K562 (cell line): ENCODE measurements around the gene TMPO. TPM values are rescaled to one million over a fixed set of nuclear protein-coding genes. Genes with fewer than 3 reads are reported as not detected.
"Not testable (repeated sequence)": the region's sequence is repeated elsewhere in the genome, so short reads cannot be mapped to it uniquely, and the experiment has no call there.

Source experiments
- ATAC-seq: fragments of 200-7000 bp; cut with Tn5 transposase; 3 replicates; pipeline ENCODE4 v1.9.1; 2020; ENCODE audit warnings: moderate library complexity
- BruUV-seq: library from RNA; stranded (reverse); fragments of 400-500 nt; replicated peaks from 2 replicates; lab custom pipeline; 2021; lab: Mats Ljungman, UMichigan
- CTCF ChIA-PET: fragments of 300-600 bp; formaldehyde crosslinking; extraction: SDS; loops from one replicate; lab custom pipeline; 2021; ENCODE audit warnings: low intra/inter-chr PET ratio; lab: Yijun Ruan, JAX
- POLR2A ChIA-PET: fragments of 300-600, 350-650 bp; sonication (Branson Sonifier 250); formaldehyde crosslinking; extraction: SDS; loops from one replicate; lab custom pipeline; 2021; ENCODE audit warnings: antibody characterized with exemption, inconsistent platforms; lab: Yijun Ruan, JAX
- DNase-seq, 4 experiments: peaks; one replicate each; pipeline versions ENCODE4 v3.0.0 to v3.0.0-alpha.2; 2011 to 2018; ENCODE audit warnings: low spot score in 3 of 4, mixed read lengths in 3 of 4; ENCODE audit errors: extremely low read depth in 1 of 4
- FAIRE-seq: peaks from 2 replicates; lab custom pipeline; 2011; peaks lifted over from hg19 to GRCh38; lab: Jason Lieb, UNC
- H2AFZ ChIP-seq: 2 replicates; pipeline ENCODE4 v1.6.0; 2011; ENCODE audit warnings: low read depth, low read length, control low read depth, inconsistent platforms
- H3K27ac ChIP-seq: fragments of 200-600 bp; 3 replicates; pipeline ENCODE4 v1.8.0; 2011; ENCODE audit warnings: low read depth, mild to moderate bottlenecking, control low read depth, inconsistent platforms, low read length, moderate library complexity, mixed read lengths; ENCODE audit errors: extremely low read depth
- H3K27me3 ChIP-seq, 2 experiments: fragments of 300-600 bp in 1 of 2; 2 replicates in 1 of 2; 3 replicates in 1 of 2; pipeline versions ENCODE4 v1.6.0 to v1.8.0; 2011; ENCODE audit warnings: inconsistent platforms in 2 of 2, low read length in 2 of 2, mild to moderate bottlenecking in 1 of 2, mixed read lengths in 1 of 2, moderate library complexity in 1 of 2; ENCODE audit not compliant: control insufficient read depth in 2 of 2, insufficient read depth in 2 of 2
- H3K36me3 ChIP-seq: fragments of 300-600 bp; 3 replicates; pipeline ENCODE4 v1.8.0; 2011; ENCODE audit warnings: mild to moderate bottlenecking, low read length, inconsistent platforms; ENCODE audit not compliant: control insufficient read depth, insufficient read depth
- H3K4me1 ChIP-seq, 2 experiments: fragments of 200-600 bp in 1 of 2; replicated peaks in 1 of 2; 2 replicates in 1 of 2; 3 replicates in 1 of 2; pipeline versions ENCODE4 v1.5.1 to v1.8.0; 2011; ENCODE audit warnings: inconsistent platforms in 2 of 2, low read length in 2 of 2, mild to moderate bottlenecking in 1 of 2, mixed read lengths in 1 of 2, moderate library complexity in 1 of 2; ENCODE audit not compliant: control insufficient read depth in 2 of 2, insufficient read depth in 2 of 2
- H3K4me2 ChIP-seq: 2 replicates; pipeline ENCODE4 v1.6.1; 2011; ENCODE audit warnings: low read length, control low read depth, inconsistent platforms, mixed read lengths; ENCODE audit not compliant: insufficient read depth
- H3K4me3 ChIP-seq: fragments of 200-600 bp; sonication (generic), shearing (Covaris generic); 2 replicates; pipeline ENCODE4 v1.5.1; 2016; ENCODE audit warnings: control low read depth, inconsistent platforms
- H3K79me2 ChIP-seq: fragments of 200-600 bp; 3 replicates; pipeline ENCODE4 v1.8.0; 2011; ENCODE audit warnings: low read length, inconsistent platforms; ENCODE audit not compliant: control insufficient read depth, insufficient read depth
- H3K9ac ChIP-seq, 2 experiments: 2 replicates each; pipeline versions ENCODE4 v1.6.0 to v1.6.1; 2011; ENCODE audit warnings: low read depth in 2 of 2, low read length in 2 of 2, control low read depth in 1 of 2, inconsistent platforms in 1 of 2, mild to moderate bottlenecking in 1 of 2, mixed read lengths in 1 of 2; ENCODE audit not compliant: insufficient read depth in 1 of 2
- H3K9me1 ChIP-seq: one replicate; pipeline ENCODE4 v1.6.0; 2011; ENCODE audit warnings: inconsistent platforms, mild to moderate bottlenecking, low read length, moderate library complexity; ENCODE audit not compliant: control insufficient read depth, insufficient read depth
- H3K9me3 ChIP-seq: replicated peaks from 2 replicates; pipeline ENCODE4 v1.5.1; 2011; ENCODE audit warnings: low read depth, low read length, inconsistent platforms; ENCODE audit not compliant: control insufficient read depth, insufficient read depth
- H4K20me1 ChIP-seq: replicated peaks from 2 replicates; pipeline ENCODE4 v1.6.1; 2011; ENCODE audit warnings: low read length, inconsistent platforms, mixed read lengths; ENCODE audit not compliant: control insufficient read depth, insufficient read depth
- BRCA1 ChIP-seq, 2 experiments: fragments of 450-650 bp in 1 of 2; sonication (generic) in 1 of 2; formaldehyde crosslinking in 1 of 2; IDR thresholded peaks; 2 replicates each; pipeline versions ENCODE4 v1.5.0 to v1.6.1; 2017 to 2020; ENCODE audit warnings: mild to moderate bottlenecking in 1 of 2, missing genetic modification reagents in 1 of 2
- EGR1 ChIP-seq: fragments of 450-650 bp; conservative IDR thresholded peaks from 2 replicates; pipeline ENCODE4 v1.6.1; 2017; ENCODE audit warnings: mild to moderate bottlenecking
- FUS ChIP-seq: fragments of 200-400 bp; formaldehyde crosslinking; optimal IDR thresholded peaks from 2 replicates; pipeline ENCODE3; 2017; ENCODE audit warnings: low read depth, low read length
- MTA3 ChIP-seq: fragments of 450-650 bp; formaldehyde crosslinking; IDR thresholded peaks from 2 replicates; pipeline ENCODE4 v1.6.1; 2017; ENCODE audit warnings: mild to moderate bottlenecking, borderline replicate concordance
- NFIC ChIP-seq: fragments of 450-650 bp; IDR thresholded peaks from 2 replicates; pipeline ENCODE4 v1.6.1; 2017; ENCODE audit warnings: mild to moderate bottlenecking, inconsistent platforms
- NR2C2 ChIP-seq, 2 experiments: fragments of 200-800 bp in 1 of 2; sonication (Bioruptor generic) in 1 of 2; sonication (generic) in 1 of 2; formaldehyde crosslinking in 1 of 2; IDR thresholded peaks; 2 replicates each; pipeline versions ENCODE4 v1.6.1 to v1.8.0; 2016 to 2022; ENCODE audit warnings: mild to moderate bottlenecking in 1 of 2, missing compliant biosample characterization in 1 of 2, missing genetic modification characterization in 1 of 2, missing genetic modification reagents in 1 of 2
- SAFB2 ChIP-seq: fragments of 200-400 bp; formaldehyde crosslinking; IDR thresholded peaks from 2 replicates; pipeline ENCODE4 v1.6.1; 2018; ENCODE audit warnings: borderline replicate concordance, low read length, low read depth, moderate library complexity; ENCODE audit not compliant: severe bottlenecking
- TBP ChIP-seq: optimal IDR thresholded peaks from 2 replicates; pipeline ENCODE3; 2011; ENCODE audit warnings: low read depth, low read length, improper control_type of control experiment
- WGBS: fragments of 100-300 bp; shearing (Covaris generic); methylation state at CpG from one replicate; pipeline ENCODE4 v1.1.6; 2016; ENCODE audit warnings: low coverage, mixed read lengths; ENCODE audit not compliant: insufficient coverage; ENCODE audit errors: missing lambda C conversion rate; 5-methylcytosine and 5-hydroxymethylcytosine counted together
- in situ Hi-C: fragments of 300-500 bp; cut with MboI; formaldehyde crosslinking; loops from 4 replicates; pipeline ENCODE4 v1.15.0; 2018; ENCODE audit warnings: inconsistent platforms, mixed read lengths
- intact Hi-C: fragments of 100-400 bp; cut with micrococcal nuclease; formaldehyde crosslinking; loops from 2 replicates; pipeline ENCODE4 v1.14.2; 2022
- polyA plus RNA-seq, 8 experiments: library from polyadenylated mRNA; depleted of rRNA in 4 of 8; stranded (reverse) in 5 of 8; unstranded in 3 of 8; fragments of >200 nt; fragmentation: Nextera tagmentation in 2 of 8; fragmentation: Illumina TruSeq in 1 of 8; extraction: Ambion mirVana in 2 of 8; extraction: Trizol in 1 of 8; gene quantifications; 2 replicates each; pipeline versions ENCODE4 v1.2.1 to v1.2.3, GENCODE V29; 2011 to 2014; ENCODE audit warnings: inconsistent platforms in 1 of 8, missing spikeins in 1 of 8
- total RNA-seq, 7 experiments: library from RNA; depleted of rRNA in 6 of 7; stranded (reverse); fragments of >200 nt in 6 of 7; fragmentation: Illumina TruSeq in 2 of 7; extraction: Trizol in 2 of 7; gene quantifications; 2 replicates each; pipeline versions ENCODE4 v1.2.1 to v1.2.3, GENCODE V29; 2011 to 2021; ENCODE audit warnings: low replicate concordance in 1 of 7
- TF ChIP-seq, protein P1 (sequence below): sonication (generic); formaldehyde crosslinking; IDR thresholded peaks from 2 replicates; pipeline ENCODE4 v1.8.1; 2023; ENCODE audit warnings: mild to moderate bottlenecking, missing genetic modification reagents

The TMPO gene
- total and polyA plus RNA-seq, 9 of the 15 experiments (the other 6 are each of a cell fraction or from before 2014, with no cell fraction given) = 62.1 to 263 (median 182) TPM

DNA sequence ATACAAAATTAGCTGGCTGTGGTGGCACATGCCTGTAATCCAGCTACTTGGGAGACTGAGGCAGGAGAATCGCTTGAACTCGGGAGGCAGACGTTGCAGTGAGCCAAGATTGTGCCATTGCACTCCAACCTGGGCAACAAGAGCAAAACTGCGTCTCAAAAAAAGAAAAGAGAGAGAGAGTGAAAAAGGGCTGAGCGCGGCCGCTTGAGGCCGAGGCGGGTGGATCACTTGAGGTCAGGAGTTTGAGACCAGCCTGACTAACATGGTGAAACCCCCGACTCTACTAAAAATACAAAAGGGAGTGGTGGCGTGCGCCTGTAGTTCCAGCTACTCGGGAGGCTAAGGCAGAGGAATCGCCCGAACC, 14.1 kb upstream of the TMPO start:
- not testable (repeated sequence) for H3K4me1 ChIP-seq, ATAC-seq

DNA sequence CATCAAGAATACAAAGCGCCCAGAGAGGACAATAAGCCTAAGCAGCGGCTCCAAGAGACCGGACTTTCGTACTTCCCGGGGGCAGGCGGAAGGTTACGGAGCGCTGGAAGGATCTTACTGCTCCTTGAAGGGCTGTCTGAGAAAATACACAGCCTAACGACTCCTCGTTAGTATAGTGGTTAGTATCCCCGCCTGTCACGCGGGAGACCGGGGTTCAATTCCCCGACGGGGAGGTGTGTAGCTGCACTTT, 12.1 kb upstream of the TMPO start:
- H4K20me1 ChIP-seq = no peaks in the 10 kb centered on the region
- peak overlapping the region; percentile 90 to 93 for H3K9ac ChIP-seq
- ChIA-PET CTCF (no interaction called here), POLR2A (interaction anchor here (0.5 to 1.2 kb wide), 4 partner anchors 11 to 75 kb away, joined by 3 to 5 read pairs (median 3); no protein-coding TSS in a partner anchor)
- H3K27me3 ChIP-seq = no peaks in the 10 kb centered on the region
- in situ Hi-C loops (no loop called here), intact Hi-C loops (loop anchor here (1.0 to 10.0 kb wide), 3 partner anchors 12 to 1598 kb away; partner anchors contain the start of genes NEDD1 and TMPO)
- FAIRE-seq = no peak
- H3K27ac ChIP-seq = peak overlapping the region; percentile 99
- H3K4me3 ChIP-seq = peak overlapping the region; percentile 59
- peak; percentile 71 to 93 (median 78) for DNase-seq
- WGBS = 0% methylated on average over 16 of the region's 16 CpGs
- H3K9me1 ChIP-seq = no peaks in the 10 kb centered on the region
- peaks cover 0 to 3% of the 10 kb centered on the region in 2 experiments; a peak in 2 of 5 replicates for H3K4me1 ChIP-seq
- H3K36me3 ChIP-seq = no peaks in the 10 kb centered on the region
- no peaks in the 10 kb centered on the region for H3K79me2 ChIP-seq
- H2AFZ ChIP-seq = peak overlapping the region; percentile 99
- no peaks in the 10 kb centered on the region for H3K9me3 ChIP-seq
- peak; percentile 79 for ATAC-seq
- BruUV-seq = TSS peak; percentile 74
- H3K4me2 ChIP-seq = peak overlapping the region; percentile 95
- TF ChIP-seq NR2C2 (CRISPR knock-in tag; IDR thresholded peaks at IDR 0.05) (0 out of 2 replicates have a peak, but pooled peaks have one; percentile 10), NR2C2 (tag; IDR thresholded peaks at IDR 0.05) (no peak), EGR1 (peak; percentile 13; the same call in 1 of the 2 replicates), BRCA1 (IDR thresholded peaks at IDR 0.05) (no peak), BRCA1 (CRISPR knock-in tag; IDR thresholded peaks at IDR 0.05) (no peak), NFIC (no peak), SAFB2 (no peak), MTA3 (peak; percentile 21; the same call in 1 of the 2 replicates), FUS (no peak), TBP (peak; percentile 99)

More for the DNA sequence above, 14.1 kb upstream of the TMPO start:
- H3K36me3 ChIP-seq, in situ Hi-C loops, H3K9me1 ChIP-seq, H3K4me2 ChIP-seq, H3K4me3 ChIP-seq, H3K9ac ChIP-seq, H4K20me1 ChIP-seq, H3K79me2 ChIP-seq, BruUV-seq, CTCF ChIA-PET, DNase-seq, H3K9me3 ChIP-seq, H3K27me3 ChIP-seq, FAIRE-seq, H2AFZ ChIP-seq, H3K27ac ChIP-seq: not testable (repeated sequence)
- POLR2A ChIA-PET = interaction anchor here (1.6 to 2.0 kb wide), 2 partner anchors 13 to 14 kb away, joined by 5 to 8 read pairs; partner anchors contain the start of gene TMPO
- intact Hi-C loops = loop anchor here (10.0 kb wide), 1 partner anchor 1596 kb away; the partner anchor contains the start of gene NEDD1
- TF ChIP-seq, protein P1, sequence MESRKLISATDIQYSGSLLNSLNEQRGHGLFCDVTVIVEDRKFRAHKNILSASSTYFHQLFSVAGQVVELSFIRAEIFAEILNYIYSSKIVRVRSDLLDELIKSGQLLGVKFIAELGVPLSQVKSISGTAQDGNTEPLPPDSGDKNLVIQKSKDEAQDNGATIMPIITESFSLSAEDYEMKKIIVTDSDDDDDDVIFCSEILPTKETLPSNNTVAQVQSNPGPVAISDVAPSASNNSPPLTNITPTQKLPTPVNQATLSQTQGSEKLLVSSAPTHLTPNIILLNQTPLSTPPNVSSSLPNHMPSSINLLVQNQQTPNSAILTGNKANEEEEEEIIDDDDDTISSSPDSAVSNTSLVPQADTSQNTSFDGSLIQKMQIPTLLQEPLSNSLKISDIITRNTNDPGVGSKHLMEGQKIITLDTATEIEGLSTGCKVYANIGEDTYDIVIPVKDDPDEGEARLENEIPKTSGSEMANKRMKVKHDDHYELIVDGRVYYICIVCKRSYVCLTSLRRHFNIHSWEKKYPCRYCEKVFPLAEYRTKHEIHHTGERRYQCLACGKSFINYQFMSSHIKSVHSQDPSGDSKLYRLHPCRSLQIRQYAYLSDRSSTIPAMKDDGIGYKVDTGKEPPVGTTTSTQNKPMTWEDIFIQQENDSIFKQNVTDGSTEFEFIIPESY (CRISPR knock-in tag) = peak; percentile 37; the same call in 1 of the 2 replicates
- WGBS = 83% methylated on average over 6 of the region's 15 CpGs
